Transverse colon (tissue), 4 donors: ENCODE measurements around the gene MACROD1. TPM values are rescaled to one million over a fixed set of nuclear protein-coding genes. Genes with fewer than 3 reads are reported as not detected.

ENCODE experiments used
- DNase-seq: peaks from one replicate; pipeline ENCODE4 v3.0.0-alpha.2; 2019
- H3K27ac ChIP-seq, 4 donors: fragments of 200-600 bp; sonication (generic); 2 replicates each; pipeline ENCODE4 v1.5.1; 2016 to 2018; ENCODE audit warnings: inconsistent platforms in 4 of 4
- H3K27me3 ChIP-seq: fragments of 200-600 bp; sonication (generic); 2 replicates; pipeline ENCODE4 v1.5.1; 2017; ENCODE audit warnings: inconsistent platforms
- H3K36me3 ChIP-seq, 4 donors: fragments of 200-600 bp; sonication (generic); 2 replicates each; pipeline ENCODE4 v1.5.1; 2017 to 2019; ENCODE audit warnings: inconsistent platforms in 4 of 4
- H3K4me1 ChIP-seq, 4 donors: fragments of 200-600 bp; sonication (generic); 2 replicates each; pipeline ENCODE4 v1.5.1; 2017 to 2020; ENCODE audit warnings: inconsistent platforms in 4 of 4
- H3K4me3 ChIP-seq, 4 donors: fragments of 200-600 bp; sonication (generic); 1 replicate in 1 of 4; 2 replicates in 3 of 4; pipeline versions ENCODE4 v1.5.1 to v1.6.1; 2017 to 2019; ENCODE audit warnings: inconsistent platforms in 4 of 4
- H3K9me3 ChIP-seq, 2 donors: fragments of 200-600 bp; sonication (generic); 2 replicates each; pipeline ENCODE4 v1.5.1; 2017 to 2019; ENCODE audit warnings: inconsistent platforms in 2 of 2
- CTCF ChIP-seq, 5 experiments: fragments of 200-600 bp in 3 of 5; fragments of 450-650 bp in 2 of 5; sonication (generic) in 3 of 5; IDR thresholded peaks; 1 replicate in 2 of 5; 2 replicates in 3 of 5; pipeline ENCODE4 v1.5.1; 2016 to 2017; ENCODE audit warnings: antibody characterized with exemption in 5 of 5, inconsistent platforms in 3 of 5, mild to moderate bottlenecking in 2 of 5, moderate library complexity in 1 of 5
- EP300 ChIP-seq: sonication (generic); formaldehyde crosslinking; IDR thresholded peaks from one replicate; pipeline ENCODE4 v1.6.1; 2017; ENCODE audit warnings: antibody characterized with exemption, low read depth
- POLR2A ChIP-seq: fragments of 450-650 bp; IDR thresholded peaks from one replicate; pipeline ENCODE4 v1.6.1; 2016; ENCODE audit warnings: antibody characterized with exemption, mild to moderate bottlenecking, moderate library complexity
- POLR2AphosphoS5 ChIP-seq, 3 donors: sonication (generic); formaldehyde crosslinking; IDR thresholded peaks; one replicate each; pipeline ENCODE4 v1.6.1; 2016; ENCODE audit warnings: antibody characterized with exemption in 3 of 3
- whole genome bisulfite sequencing, 2 donors: methylation state at CpG; one replicate each; pipeline ENCODE4 v1.1.5; 2018; ENCODE audit warnings: low coverage in 1 of 2; 5-methylcytosine and 5-hydroxymethylcytosine counted together
- in situ Hi-C, 4 donors: fragments of 200-750 bp; cut with MboI; loops; one replicate each; pipeline versions ENCODE4 v1.15.0 to v1.15.1; 2017; ENCODE audit warnings: low sequenced_read_pairs in 3 of 4, low pct_ligation_motif_present in 1 of 4, low pct_unique_long_range_greater_than_20kb in 1 of 4
- intact Hi-C: fragments of 100-400 bp; cut with DNase I; formaldehyde crosslinking; loops from one replicate; pipeline ENCODE4 v1.15.1; 2023; ENCODE audit warnings: low total_unique reads
- total RNA-seq, 4 donors: library from RNA; depleted of rRNA; stranded (reverse); fragments of >200 nt; gene quantifications; one replicate each; pipeline ENCODE4 v1.1.0, GENCODE V29; 2016

The MACROD1 gene
- total RNA-seq, 4 donors from 2014 or later, result 42.9 to 50.7 (median 50.1) TPM

- H3K27me3 ChIP-seq, result no peaks in the 10 kb centered on the region
- no peak for DNase-seq
- no peak for TF ChIP-seq POLR2AphosphoS5 (IDR thresholded peaks at IDR 0.05)
- no peak for TF ChIP-seq EP300
- TF ChIP-seq CTCF (IDR thresholded peaks at IDR 0.05), result no peak
- TF ChIP-seq POLR2A, result no peak
- WGBS, 2 donors, result 93% methylated on average over 12 of the region's 12 CpGs; no CpG with 5 or more reads in 1 of the 2 donors
- no peak overlapping the region for H3K27ac ChIP-seq
- no peaks in the 10 kb centered on the region for H3K36me3 ChIP-seq
- H3K9me3 ChIP-seq, result no peaks in the 10 kb centered on the region
- in situ Hi-C loops, result no loop called here
- intact Hi-C loops, result no loop called here
- peaks cover 20 to 28% (median 21%) of the 10 kb centered on the region in 4 donors for H3K4me1 ChIP-seq
- no peak overlapping the region for H3K4me3 ChIP-seq
Measured at GRCh38 chr11:64178951-64179639, 13.2 kb upstream of the MACROD1 start.

- no peak for DNase-seq
- Histone ChIP-seq H3K27me3 (no peaks in the 10 kb centered on the region), H3K36me3 (no peaks in the 10 kb centered on the region), H3K27ac (no peak overlapping the region), H3K9me3 (no peaks in the 10 kb centered on the region), H3K4me1 (peaks cover 12 to 19% (median 14%) of the 10 kb centered on the region in 4 donors), H3K4me3 (no peak overlapping the region)
- WGBS, 2 donors, result 67 to 78% methylated on average over 1 of the region's 1 CpG
- intact Hi-C loops (no loop called here), in situ Hi-C loops (no loop called here)
- TF ChIP-seq POLR2A (no peak), EP300 (no peak), POLR2AphosphoS5 (IDR thresholded peaks at IDR 0.05) (no peak), CTCF (IDR thresholded peaks at IDR 0.05) (no peak)
Measured at GRCh38 chr11:64178203-64178602, 12.3 kb upstream of the MACROD1 start.

- Histone ChIP-seq H3K36me3 (no peaks in the 10 kb centered on the region), H3K27me3 (no peaks in the 10 kb centered on the region), H3K27ac (no peak overlapping the region), H3K4me1 (peaks cover 9 to 14% (median 11%) of the 10 kb centered on the region in 4 donors), H3K4me3 (no peak overlapping the region), H3K9me3 (no peaks in the 10 kb centered on the region)
- DNase-seq, result no peak
- intact Hi-C loops, result no loop called here
- in situ Hi-C loops, result no loop called here
- WGBS, 2 donors, result 86 to 100% methylated on average over 2 to 8 of the region's 8 CpGs
- TF ChIP-seq EP300 (no peak), CTCF (IDR thresholded peaks at IDR 0.05) (no peak), POLR2A (no peak), POLR2AphosphoS5 (IDR thresholded peaks at IDR 0.05) (no peak)
Measured at GRCh38 chr11:64176751-64177150, 10.8 kb upstream of the MACROD1 start.

GRCh38 chr11:64173616-64174355, 7.9 kb upstream of the MACROD1 start:
- intact Hi-C loops (no loop called here), in situ Hi-C loops (loop anchor here in 1 of 4 donors (25.0 kb wide), 1 partner anchor 336 kb away; the partner anchor contains the start of gene MARK2)
- no peak for DNase-seq
- Histone ChIP-seq H3K4me3 (no peak overlapping the region), H3K4me1 (no peaks in the 10 kb centered on the region), H3K36me3 (no peaks in the 10 kb centered on the region), H3K27me3 (no peaks in the 10 kb centered on the region), H3K27ac (no peak overlapping the region), H3K9me3 (no peaks in the 10 kb centered on the region)
- 89 to 90% methylated on average over 3 to 4 of the region's 4 CpGs for WGBS, 2 donors
- no peak for TF ChIP-seq POLR2A
- no peak for TF ChIP-seq POLR2AphosphoS5 (IDR thresholded peaks at IDR 0.05)
- TF ChIP-seq EP300, result no peak
- no peak for TF ChIP-seq CTCF (IDR thresholded peaks at IDR 0.05)
